HG03045 (cell line): ENCODE data around the gene CYP21A2.

ENCODE experiments used
- ATAC-seq: cut with Tn5 transposase; IDR thresholded peaks from one replicate; pipeline ENCODE4 v1.9.1; 2021; ENCODE audit warnings: mild to moderate bottlenecking, moderate library complexity; ENCODE audit not compliant: unreplicated experiment

Gene CYP21A2

DNA sequence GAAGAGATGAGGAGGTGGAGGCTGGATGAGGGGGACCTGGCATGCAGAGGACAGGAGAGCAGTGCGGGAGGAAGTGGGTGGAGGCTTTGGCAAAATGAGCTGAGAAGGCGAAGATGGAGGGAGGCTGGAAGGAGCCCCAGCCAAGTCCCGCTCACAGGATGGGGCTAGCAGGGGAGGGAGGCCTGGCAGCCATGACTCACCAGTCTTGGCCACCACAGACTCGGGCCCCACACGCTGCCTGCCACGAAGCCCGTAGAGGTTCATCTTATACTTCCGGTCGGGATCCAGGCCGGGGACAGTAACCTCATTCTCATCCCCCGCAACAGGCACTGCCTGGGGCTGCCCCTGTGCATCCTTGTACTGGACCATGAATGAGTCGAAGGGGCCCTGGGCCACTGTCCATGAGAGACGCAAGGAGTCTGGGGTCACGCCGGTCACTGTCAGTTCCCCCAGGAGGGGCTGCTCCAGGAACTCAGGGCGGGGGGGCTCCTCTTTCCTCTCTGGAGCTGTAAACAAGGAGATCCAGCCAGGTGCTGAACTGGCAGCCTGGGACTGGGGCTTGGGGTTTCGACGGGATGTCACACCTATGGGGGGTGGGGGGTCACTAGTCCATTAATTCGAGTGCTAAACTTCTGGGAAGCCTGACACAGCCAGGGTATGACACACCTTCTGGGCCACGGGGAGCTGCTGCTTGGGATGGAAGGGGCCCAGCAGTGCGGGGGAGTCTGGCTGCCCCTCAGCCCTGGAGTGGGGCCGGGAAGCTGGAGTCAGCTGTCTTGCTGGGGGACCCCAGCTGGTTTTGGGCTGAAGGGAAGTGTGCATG is 43.2 kb downstream of the CYP21A2 start:
- no peak for ATAC-seq

DNA sequence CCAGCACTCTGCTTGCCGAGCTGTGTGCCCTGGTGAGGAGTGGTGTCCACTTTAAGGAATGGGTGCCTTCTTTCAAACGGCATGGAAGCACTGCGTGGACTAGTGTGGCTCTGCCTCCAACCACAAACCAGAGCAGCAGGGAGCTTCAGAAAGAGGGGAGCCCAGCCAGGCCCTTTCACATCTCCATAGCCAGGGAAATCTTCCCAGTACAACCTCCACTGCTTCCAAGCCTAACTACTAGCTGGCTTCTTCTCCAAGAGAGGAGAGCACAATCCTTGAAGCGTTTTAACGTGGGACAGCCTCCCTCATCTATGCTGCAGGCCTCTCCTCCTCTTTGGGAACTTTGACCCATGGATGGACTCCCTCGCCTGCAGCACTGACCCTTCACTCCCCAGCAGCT is 44.3 kb downstream of the CYP21A2 start:
- ATAC-seq = no peak

DNA sequence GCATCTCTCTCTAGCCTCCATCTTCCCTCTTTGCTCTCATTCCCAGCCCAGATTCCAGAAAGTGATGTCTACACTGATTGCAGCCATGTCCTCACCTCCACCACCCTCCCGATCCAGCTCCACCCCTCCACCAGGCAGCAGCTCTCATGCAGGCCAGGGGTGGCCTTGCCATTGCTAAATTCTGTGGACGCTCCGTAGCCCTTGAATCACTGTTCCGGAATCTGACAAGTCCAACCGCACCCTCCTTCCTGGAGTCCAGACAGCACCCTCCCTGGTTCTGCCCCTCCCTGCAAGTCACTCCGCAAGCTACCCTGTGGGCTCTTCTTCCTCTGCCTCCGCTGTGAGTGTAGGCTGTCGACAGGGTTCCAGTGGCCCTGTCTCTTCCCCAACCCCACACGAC is 44.7 kb downstream of the CYP21A2 start:
- no peak for ATAC-seq

DNA sequence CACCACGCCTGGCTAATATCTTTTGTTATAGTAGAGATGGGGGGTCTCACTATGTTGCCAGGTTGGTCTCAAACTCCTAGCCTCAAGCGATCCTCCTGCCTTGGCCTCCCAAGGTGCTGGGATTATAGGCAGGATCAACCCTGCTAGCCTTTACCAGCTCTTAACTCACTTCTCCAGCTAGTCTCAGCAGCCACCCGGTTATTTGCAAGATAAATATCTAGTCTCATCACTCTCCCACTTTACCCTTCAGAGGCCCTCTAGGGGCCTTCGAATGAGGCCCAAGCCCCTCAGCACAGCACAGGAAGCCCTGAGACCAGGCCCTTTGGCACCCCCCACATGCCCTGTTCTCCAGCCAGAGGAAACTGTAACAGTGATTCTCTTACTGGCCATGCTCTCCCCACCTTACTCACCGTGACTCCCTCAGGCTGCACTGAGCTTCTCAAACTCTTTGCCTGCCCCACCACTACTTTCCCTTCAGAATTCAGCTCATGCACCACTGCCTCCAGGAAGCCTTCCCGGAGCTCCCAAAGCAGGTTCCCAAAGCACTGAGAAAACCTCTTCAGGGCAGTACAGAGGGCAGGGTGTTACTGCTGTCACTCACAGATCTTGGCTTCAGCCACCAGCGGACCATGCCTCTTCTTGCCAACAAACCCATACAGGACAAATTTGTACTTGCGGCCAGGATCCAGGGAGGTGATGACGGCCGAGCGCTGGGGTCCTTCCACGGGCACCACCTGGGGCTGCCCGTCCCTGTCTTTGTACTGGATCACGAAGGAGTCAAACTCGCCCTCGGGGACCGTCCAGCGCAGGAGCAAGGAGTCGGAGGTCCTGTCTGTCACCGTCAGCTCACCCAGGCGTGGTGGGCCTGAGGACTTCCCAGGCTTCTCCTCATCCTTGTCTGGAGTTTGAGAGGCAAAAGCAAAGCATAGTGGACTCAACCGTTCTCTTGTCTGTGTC is 45.9 kb downstream of the CYP21A2 start:
- ATAC-seq = no peak

DNA sequence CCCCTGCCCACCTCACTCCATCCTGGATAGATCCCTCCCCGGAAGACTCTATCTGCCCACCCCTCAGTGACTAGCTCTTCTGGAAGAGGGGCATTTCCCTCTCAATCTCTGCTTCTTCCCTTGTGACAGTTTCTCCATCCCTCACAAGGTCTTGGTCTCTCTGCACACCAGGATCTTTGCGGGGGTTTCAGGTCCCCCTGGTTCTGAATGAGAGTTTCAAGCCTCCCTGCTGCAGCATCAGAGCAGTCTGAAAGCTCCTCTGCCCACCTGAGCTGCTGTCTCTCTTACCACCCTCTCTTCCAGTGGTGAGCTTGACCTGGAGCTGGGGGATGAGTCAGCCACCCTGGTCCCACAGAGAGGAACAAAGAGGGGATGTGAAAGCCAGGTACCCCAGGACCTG is 46.6 kb downstream of the CYP21A2 start:
- no peak for ATAC-seq

DNA sequence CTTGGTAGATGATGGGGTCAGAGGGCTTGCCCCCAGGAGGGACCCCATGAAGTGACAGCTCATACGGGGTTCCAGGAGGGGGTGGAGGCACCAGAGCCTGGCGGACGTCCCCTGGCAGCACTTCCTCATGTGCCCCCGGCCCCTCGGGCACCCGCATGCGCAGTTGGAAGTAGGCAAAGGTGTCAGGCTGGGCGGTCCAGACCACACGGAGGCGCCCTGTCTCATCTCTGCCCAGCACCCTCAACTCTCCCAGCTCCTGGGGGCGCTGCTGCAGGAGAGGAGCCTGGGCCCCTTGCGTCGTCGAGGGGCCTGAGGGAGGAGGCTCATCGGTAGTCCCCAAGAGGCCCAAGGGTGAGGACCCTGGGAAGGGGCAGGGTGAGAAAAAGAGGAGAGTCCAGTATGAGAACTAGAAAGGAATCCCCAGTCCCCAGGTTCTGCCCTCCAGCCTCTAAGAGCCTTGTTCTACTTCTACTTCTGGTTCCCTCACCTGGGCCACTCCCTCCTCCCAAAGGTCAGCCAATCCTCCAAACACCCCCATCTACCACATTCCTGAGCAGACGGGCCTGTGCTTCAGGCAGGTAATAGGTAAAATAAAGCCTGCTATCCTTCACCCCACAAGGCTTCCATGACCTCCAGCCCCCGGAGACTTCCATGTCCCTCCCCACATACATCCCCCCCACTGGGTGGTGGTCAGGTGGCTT is 47.7 kb downstream of the CYP21A2 start:
- ATAC-seq = no peak

DNA sequence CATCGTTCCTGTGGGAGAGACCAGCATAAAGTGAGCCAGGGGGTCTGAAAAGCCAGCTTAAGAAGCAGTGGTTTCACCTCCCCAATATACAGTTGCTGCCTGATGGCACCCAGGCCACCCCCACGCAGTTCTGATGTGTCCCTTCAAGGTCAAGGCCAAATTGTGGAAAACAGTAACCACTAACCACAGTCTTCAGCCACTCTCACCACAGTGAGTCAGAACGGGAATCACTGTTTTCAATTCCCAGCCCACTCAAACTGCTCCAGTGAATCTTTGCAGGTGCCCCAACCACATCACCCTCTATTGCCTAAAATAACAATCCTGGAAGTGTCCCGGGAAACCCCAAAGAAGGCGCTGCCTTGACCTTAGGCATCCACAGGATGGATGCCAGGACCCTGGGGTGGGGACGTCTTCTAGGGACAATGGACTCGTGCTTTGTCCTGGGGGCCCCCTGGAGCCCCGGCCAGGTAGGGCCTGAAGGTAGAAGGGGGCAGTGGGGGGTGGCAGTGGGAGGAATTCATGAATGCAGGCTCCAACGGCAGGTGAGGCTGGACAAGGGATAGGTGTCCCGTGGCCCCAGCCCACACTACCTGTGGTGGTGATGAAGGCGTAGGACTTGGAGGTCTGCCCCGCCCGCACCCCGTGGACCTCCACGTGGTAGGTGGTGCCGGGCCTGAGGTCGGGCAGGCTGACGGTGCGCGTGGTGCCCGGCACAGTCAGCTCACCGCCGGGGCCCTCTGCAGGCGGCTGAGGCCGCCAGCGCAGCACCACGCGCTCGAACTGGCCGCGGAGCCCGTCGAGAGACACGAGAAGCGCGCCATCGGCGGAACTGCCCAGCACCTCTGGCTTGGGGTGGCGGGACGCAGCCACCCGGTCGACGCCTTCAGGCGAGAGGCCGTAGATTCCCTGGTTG is 48.7 kb downstream of the CYP21A2 start:
- ATAC-seq = no peak

DNA sequence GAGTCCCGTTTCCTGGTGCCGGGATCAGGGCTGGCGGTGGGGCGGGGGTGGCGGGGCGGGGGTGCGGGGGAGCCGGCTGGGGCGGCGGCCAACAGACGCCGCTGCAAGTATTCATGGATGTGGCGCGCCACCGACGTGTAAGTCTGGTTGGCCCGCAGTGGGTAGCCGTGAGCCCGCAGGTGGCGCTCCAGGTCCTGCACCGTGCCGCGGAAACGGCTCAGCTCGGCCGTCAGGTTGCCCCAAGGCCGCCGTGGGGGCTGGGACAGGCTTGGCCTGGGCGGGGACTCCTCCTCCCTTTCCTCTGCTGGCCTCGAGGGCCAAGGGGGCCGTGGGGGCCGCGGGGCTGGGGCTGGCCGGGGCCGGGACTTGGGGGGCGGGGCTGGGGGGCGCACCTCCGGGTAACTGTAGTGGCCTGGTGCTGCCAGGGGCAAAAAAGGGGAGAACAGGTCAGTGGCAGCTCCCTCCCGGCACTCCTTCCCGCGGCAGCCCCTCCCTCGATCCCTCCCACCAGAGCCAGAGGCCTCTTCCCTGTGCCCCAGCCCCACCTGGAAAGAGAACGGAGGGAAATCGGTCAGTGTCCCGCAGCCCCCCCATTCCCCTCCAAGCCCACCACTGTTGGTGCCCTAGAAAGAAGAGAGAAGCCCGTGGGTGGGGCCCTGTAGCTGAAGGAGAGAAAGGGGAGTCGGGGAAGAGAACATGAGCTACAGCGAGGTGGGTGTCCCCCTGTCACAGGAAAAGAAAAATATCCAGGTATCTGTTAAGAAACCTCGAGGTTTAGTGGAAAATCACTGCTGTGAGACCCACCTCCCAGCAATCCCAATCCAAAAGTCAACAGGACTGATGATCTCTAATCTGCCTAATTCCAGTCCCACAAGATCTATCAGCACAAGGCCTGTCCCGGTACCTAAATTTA is 49.6 kb downstream of the CYP21A2 start:
- ATAC-seq = no peak

DNA sequence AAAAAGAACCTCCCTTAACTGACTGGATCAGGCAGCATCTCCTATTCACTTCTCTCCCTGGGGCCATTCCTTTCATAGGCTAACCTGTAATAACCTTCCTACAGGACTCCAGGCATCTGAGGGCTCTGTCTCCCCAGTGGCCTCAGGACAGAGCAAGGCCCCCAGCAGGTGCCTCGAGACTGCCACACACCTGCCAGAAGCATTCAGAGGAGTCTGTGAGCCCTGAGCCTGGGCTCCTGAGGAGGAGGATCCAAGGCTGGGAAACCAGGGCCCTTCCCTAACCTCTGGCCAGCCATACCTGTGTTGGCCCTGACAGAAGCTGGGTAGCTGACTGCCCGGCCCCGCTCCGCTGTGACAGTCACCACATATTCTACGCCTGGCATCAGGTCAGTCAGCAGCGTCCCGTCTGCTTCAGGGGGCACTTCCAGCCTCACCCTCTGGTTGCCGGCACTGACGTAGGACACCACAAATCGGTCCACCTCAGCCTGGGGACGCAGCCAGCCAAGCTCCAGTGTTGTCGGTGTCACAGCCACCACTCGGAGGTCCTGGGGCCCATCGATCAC is 50.4 kb downstream of the CYP21A2 start:
- ATAC-seq = no peak

DNA sequence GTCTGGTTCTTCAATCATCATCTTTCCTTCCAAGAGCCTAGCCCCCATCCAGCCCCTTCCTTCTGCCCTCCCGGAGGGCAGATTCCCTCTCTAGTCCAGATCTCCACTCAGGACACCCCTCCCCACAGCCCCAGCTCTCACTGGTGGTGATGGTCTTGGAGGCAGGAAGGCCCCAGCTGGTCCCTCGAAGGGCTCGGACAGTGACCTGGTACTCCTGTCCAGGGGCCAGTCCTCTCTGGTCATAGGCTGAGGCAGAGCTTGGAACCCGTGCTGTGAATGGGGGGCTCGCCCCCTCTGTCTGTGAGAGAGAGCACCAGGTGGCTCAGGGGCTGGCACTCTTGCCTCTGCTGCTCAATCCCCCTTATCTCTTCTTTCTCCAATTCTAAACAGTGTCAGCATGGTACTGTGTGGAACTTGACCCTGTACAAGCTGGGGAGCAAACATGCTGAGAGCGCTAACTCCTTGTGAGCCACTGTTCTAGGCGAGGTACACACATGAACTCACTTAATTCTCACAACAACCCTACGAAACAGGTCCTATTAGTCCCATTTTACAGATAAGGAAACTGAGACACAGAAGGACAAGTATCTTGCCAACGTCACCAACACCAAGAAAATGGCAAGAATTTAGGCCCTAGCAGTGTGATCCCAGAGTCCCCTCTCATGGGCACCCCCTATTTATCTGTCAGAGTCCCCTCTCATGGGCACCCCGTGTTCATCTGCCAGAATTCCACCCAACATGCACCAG is 51.0 kb downstream of the CYP21A2 start:
- no peak for ATAC-seq
